ENCODE results near the gene KLK12.

The KLK12 gene

DNA sequence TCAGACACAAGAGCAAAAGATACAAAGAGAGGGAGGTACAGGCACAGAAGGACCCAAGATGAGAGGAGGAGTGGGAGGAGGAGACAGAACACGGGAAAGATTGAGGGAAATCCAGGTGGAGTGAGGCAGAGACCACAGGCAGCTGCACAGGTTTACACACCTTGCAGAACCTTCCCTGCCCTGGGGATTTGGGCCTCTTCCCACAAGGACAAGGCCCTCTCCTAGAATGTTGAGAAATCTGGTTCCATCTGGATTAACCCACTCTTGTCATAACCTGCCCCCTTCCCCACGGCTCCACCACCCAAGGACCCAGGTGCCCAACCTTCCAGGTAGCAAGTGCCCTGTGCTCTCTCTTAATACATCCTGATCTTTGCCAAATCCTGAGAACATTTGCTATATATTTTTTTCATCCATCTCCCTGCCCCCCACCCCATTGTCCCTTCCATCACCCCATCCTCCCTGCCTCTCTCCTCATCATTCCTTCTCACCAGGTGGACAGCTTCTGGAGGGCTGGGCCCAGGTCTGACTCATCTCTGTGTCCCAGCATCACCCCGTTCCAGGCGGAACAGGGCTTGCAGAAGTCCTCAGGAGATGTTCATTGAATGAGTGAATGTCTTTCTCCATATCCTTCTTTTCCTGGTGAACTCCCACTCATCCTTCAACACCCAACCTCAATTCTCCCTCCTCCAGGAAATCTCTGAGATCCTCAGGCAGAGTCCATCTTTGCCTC, 24.6 kb downstream of the KLK12 start:
- no peak overlapping the region for H3K4me3 ChIP-seq (ENCODE audit: low read depth, low read length)
- DNase-seq (ENCODE audit: low read depth): no peak
- no peak for TF ChIP-seq CTCF (conservative IDR thresholded peaks at IDR 0.05; ENCODE audit: low read depth, low read length)

GRCh38 chr19:51009061-51009891, 25.5 kb downstream of the KLK12 start:
- no peak for DNase-seq (ENCODE audit: low read depth)
- H3K4me3 ChIP-seq (ENCODE audit: low read depth, low read length): no peak overlapping the region
- no peak for TF ChIP-seq CTCF (conservative IDR thresholded peaks at IDR 0.05; ENCODE audit: low read depth, low read length)

DNA sequence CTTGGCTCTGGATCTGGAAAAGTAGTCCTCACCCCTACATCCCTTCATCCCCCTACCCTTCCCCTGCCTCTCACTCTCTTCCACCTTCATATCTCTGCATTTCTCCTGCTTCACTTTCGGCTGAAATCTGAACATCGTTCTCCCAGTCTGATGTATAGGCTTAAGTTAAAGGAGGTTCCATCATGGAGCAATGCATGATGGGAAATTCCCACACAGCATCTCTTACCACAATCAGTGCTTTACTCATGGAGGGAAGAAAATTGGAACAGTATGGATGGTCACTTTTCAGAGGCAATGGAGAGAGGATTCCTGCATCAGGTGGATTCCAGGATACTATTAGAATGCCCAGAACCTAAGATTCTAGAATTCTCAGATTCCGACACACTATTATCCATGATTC, 27.3 kb downstream of the KLK12 start:
- DNase-seq (ENCODE audit: low read depth): no peak
- H3K4me3 ChIP-seq (ENCODE audit: low read depth, low read length): no peak overlapping the region
- TF ChIP-seq CTCF (conservative IDR thresholded peaks at IDR 0.05; ENCODE audit: low read depth, low read length): no peak

GRCh38 chr19:51006406-51006805, 28.4 kb downstream of the KLK12 start:
- TF ChIP-seq CTCF (conservative IDR thresholded peaks at IDR 0.05; ENCODE audit: low read depth, low read length): no peak
- H3K4me3 ChIP-seq (ENCODE audit: low read depth, low read length): no peak overlapping the region
- DNase-seq (ENCODE audit: low read depth): no peak

DNA sequence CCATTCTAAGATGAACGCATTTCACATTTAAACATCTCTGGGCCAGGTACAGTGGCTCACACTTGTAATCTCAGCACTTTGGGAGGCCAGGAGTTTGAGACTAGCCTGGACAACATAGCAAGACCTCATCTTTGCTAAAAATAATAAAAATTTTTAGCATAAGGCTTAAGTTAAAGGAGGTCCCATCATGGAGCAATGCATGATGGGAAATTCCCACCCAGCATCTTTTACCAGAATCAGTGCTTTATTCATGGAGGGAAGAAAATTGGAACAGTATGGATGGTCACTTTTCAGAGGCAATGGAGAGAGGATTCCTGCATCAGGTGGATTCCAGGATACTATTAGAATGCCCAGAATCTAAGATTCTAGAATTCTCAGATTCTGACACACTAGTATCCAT, 29.6 kb downstream of the KLK12 start:
- no peak overlapping the region for H3K4me3 ChIP-seq (ENCODE audit: low read depth, low read length)
- DNase-seq (ENCODE audit: low read depth): no peak
- TF ChIP-seq CTCF (conservative IDR thresholded peaks at IDR 0.05; ENCODE audit: low read depth, low read length): no peak

DNA sequence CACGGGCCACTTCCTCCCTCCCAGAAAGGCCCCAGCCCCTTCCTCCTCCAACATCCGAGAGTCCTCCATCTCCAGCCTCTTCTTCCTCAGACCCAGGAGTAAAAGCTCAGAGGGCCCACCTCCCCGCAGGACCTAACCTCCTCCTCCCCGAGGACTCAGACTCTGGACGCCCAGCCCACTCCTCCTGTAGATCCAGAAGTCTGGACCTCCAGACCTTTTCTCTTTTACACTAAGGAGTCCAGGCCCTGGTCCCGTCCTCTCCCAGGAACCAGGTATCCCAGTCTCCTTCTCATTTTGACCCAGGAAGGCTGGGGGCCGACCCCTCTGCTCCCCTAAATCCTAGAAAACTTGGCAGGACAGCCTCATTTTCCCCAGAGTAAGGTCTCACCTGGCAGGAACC, 31.5 kb downstream of the KLK12 start:
- TF ChIP-seq CTCF (conservative IDR thresholded peaks at IDR 0.05; ENCODE audit: low read depth, low read length): no peak
- no peak for DNase-seq (ENCODE audit: low read depth)
- H3K4me3 ChIP-seq (ENCODE audit: low read depth, low read length): no peak overlapping the region

Measured in choroid plexus epithelial cell (primary cell).